Natural killer cell treated with Interleukin-12 subunit alpha and Interleukin-12 subunit beta and Interleukin-15 and Interleukin-18, amount 100 ng/mL, for 72 hours (primary cell): ENCODE measurements around the gene TMOD4. TPM values are rescaled to one million over a fixed set of nuclear protein-coding genes. Genes with fewer than 3 reads are reported as not detected.
A peak's percentile ranks its signal among the peaks of the same experiment; 100 is the strongest.

Source experiments
- ATAC-seq, 2 donors: fragments of 150-1000 bp; cut with Tn5 transposase in 1 of 2; sonication (Bioruptor Pico), chemical (Tn5 transposase) in 1 of 2; 2 replicates each; pipeline ENCODE4 v1.10.0; 2021
- DNase-seq: peaks from one replicate; pipeline ENCODE4 v3.0.0; 2022; ENCODE audit warnings: low spot score
- H3K27ac Mint-ChIP-seq, 2 donors: 1 replicate in 1 of 2; 2 replicates in 1 of 2; pipeline ENCODE4 v1.8.0; 2022; ENCODE audit warnings: mixed read lengths in 2 of 2, mild to moderate bottlenecking in 1 of 2, moderate library complexity in 1 of 2
- H3K27me3 Mint-ChIP-seq, 2 donors: 1 replicate in 1 of 2; 2 replicates in 1 of 2; pipeline ENCODE4 v1.8.0; 2022; ENCODE audit warnings: mixed read lengths in 2 of 2
- H3K36me3 Mint-ChIP-seq: one replicate; pipeline ENCODE4 v1.8.0; 2022; ENCODE audit warnings: mixed read lengths
- H3K4me1 Mint-ChIP-seq, 2 donors: 1 replicate in 1 of 2; 2 replicates in 1 of 2; pipeline ENCODE4 v1.8.0; 2022; ENCODE audit warnings: low read depth in 2 of 2, mixed read lengths in 2 of 2, mild to moderate bottlenecking in 1 of 2
- H3K4me3 Mint-ChIP-seq: one replicate; pipeline ENCODE4 v1.8.0; 2022; ENCODE audit warnings: mixed read lengths
- H3K9me3 Mint-ChIP-seq: 2 replicates; pipeline ENCODE4 v1.8.0; 2022; ENCODE audit warnings: mixed read lengths
- total RNA-seq, 2 donors: library from RNA; stranded (reverse); gene quantifications; one replicate each; pipeline ENCODE4 v1.2.3, GENCODE V29; 2022

TMOD4 gene
- total RNA-seq, 2 donors from 2014 or later, result 1.2 to 5.3 TPM

DNA sequence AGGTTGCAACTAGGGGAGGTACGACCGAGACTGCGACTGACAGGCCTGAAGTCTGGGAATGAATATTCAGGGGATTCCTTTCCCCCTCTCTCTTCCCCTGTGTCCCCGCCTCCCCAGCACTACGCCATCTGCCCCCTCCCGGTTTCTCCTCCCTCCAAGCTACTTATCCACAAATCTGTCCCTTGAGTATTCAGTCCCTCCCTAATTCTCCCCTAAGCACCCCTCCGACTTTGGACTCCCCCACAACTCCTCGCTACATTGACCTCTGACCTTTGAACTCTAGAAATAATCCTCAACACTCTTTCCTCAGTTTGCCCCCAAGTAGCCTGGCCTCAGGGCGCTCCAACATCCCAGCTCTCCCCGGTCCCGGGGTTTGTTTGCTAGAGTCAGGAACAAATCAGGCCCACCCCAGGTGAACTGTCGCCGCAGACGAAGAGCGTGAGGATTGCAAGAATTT, 10.5 kb downstream of the TMOD4 start:
- peak overlapping the region; percentile 94 for H3K4me3 Mint-ChIP-seq
- DNase-seq (no peak), ATAC-seq (no peak)
- H3K27ac Mint-ChIP-seq, result peak overlapping the region; percentile 85 to 92
- H3K27me3 Mint-ChIP-seq, result no peaks in the 10 kb centered on the region
- peaks cover 18% of the 10 kb centered on the region for H3K36me3 Mint-ChIP-seq
- H3K9me3 Mint-ChIP-seq, result no peaks in the 10 kb centered on the region
- H3K4me1 Mint-ChIP-seq, result peaks cover 38 to 42% of the 10 kb centered on the region in 2 donors

GRCh38 chr1:151164732-151165280, 11.0 kb downstream of the TMOD4 start:
- peak overlapping the region; percentile 94 for H3K4me3 Mint-ChIP-seq
- no peaks in the 10 kb centered on the region for H3K27me3 Mint-ChIP-seq
- no peaks in the 10 kb centered on the region for H3K9me3 Mint-ChIP-seq
- H3K27ac Mint-ChIP-seq, result peak overlapping the region; percentile 85 to 92
- H3K4me1 Mint-ChIP-seq, result peaks cover 39 to 43% of the 10 kb centered on the region in 2 donors
- peaks cover 18% of the 10 kb centered on the region for H3K36me3 Mint-ChIP-seq
- DNase-seq (no peak), ATAC-seq (no peak)

DNA sequence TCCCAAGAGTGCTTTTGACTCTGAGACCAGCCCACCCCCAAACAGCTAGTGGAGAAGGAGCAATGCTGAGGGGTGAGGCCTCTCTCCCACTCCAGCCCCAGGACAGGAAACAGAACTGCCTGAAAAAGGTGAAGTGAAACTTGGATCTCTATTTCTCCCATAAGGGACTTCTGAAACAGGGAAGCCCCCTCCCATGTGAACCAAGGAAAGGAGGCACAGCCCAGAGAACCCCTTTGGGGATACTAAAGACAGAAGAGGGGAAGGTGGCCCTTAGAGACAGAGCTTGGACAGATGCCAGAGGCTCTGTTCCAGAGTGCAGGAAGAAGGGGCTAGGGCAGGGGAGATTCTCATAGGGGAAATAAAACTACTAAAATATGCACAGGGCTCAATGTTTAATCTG, 16.4 kb downstream of the TMOD4 start:
- no peak for ATAC-seq
- peak overlapping the region; percentile 68 to 94 for H3K27ac Mint-ChIP-seq
- H3K4me3 Mint-ChIP-seq, result no peak overlapping the region
- H3K4me1 Mint-ChIP-seq, result peaks cover 51% of the 10 kb centered on the region in 2 donors
- H3K36me3 Mint-ChIP-seq, result no peaks in the 10 kb centered on the region
- DNase-seq, result no peak
- H3K27me3 Mint-ChIP-seq, result no peaks in the 10 kb centered on the region
- no peaks in the 10 kb centered on the region for H3K9me3 Mint-ChIP-seq

- Mint-ChIP-seq H3K27ac (peak overlapping the region; percentile 93 to 94), H3K4me3 (peak overlapping the region; percentile 99), H3K9me3 (no peaks in the 10 kb centered on the region), H3K27me3 (no peaks in the 10 kb centered on the region), H3K36me3 (no peaks in the 10 kb centered on the region), H3K4me1 (peaks cover 47 to 48% of the 10 kb centered on the region in 2 donors)
- no peak for ATAC-seq
- DNase-seq, result no peak
Measured at GRCh38 chr1:151158751-151159251, 17.0 kb downstream of the TMOD4 start.

GRCh38 chr1:151158326-151158725, 17.5 kb downstream of the TMOD4 start:
- no peak for DNase-seq
- no peaks in the 10 kb centered on the region for H3K9me3 Mint-ChIP-seq
- peak overlapping the region; percentile 99 for H3K4me3 Mint-ChIP-seq
- H3K36me3 Mint-ChIP-seq, result no peaks in the 10 kb centered on the region
- ATAC-seq, result no peak
- H3K27me3 Mint-ChIP-seq, result no peaks in the 10 kb centered on the region
- H3K4me1 Mint-ChIP-seq, result peaks cover 47 to 48% of the 10 kb centered on the region in 2 donors
- peak overlapping the region; percentile 93 to 94 for H3K27ac Mint-ChIP-seq

- no peaks in the 10 kb centered on the region for H3K27me3 Mint-ChIP-seq
- DNase-seq (peak; percentile 80), ATAC-seq (peak; percentile 68 to 80)
- H3K4me3 Mint-ChIP-seq, result peak overlapping the region; percentile 99
- H3K4me1 Mint-ChIP-seq, result peaks cover 41% of the 10 kb centered on the region in 2 donors
- H3K36me3 Mint-ChIP-seq, result no peaks in the 10 kb centered on the region
- no peaks in the 10 kb centered on the region for H3K9me3 Mint-ChIP-seq
- peak overlapping the region; percentile 93 to 94 for H3K27ac Mint-ChIP-seq
Measured at GRCh38 chr1:151157067-151157531, 18.7 kb downstream of the TMOD4 start.

DNA sequence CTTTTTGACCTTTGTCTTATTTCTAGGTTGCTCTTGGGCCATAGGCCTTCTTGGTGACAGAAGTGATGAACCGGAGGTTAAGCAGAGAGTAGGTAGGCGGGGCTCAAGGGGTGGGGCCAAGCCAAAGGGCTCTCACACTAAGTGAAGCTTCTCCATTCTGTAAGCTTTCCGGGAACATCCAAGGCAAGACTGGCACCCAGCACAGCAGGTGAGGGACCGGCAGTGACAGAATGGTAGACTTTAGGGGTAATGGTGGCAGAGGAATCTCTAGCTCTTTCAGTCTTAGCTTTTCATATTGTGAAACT, 19.3 kb downstream of the TMOD4 start, which contains the start of gene TNFAIP8L2:
Gene TNFAIP8L2, plus strand, starts transcription at position 135 of the 305 bp plus-strand sequence. CDS start 2,049 bp downstream, outside the sequence.
- ATAC-seq (peak; percentile 90 to 92), DNase-seq (peak; percentile 84)
- Mint-ChIP-seq H3K4me3 (peak within 1 kb of the TSS; percentile 99), H3K9me3 (no peaks in the 10 kb centered on the region), H3K27ac (peak within 1 kb of the TSS; percentile 93 to 94), H3K4me1 (peaks cover 37% of the 10 kb centered on the region in 2 donors), H3K27me3 (no peaks in the 10 kb centered on the region), H3K36me3 (no peaks in the 10 kb centered on the region)

DNA sequence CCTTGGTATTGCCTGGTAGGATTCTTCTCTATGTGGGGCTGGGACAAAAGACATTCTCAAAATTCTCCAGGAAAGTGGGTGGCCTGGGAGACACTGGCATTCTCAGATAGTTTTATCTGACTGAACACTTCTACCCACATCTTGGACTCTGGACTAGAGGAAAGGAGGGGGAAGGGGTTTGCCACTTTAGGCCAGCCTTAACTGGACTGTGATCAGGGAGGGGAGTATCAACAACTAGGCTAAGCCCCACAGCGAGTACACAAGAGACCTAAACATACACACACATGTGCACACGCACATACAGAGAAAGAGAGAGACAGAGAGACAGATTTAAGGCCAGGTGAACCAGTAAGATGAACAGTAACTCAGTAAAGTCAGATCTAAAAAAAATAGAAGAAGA, 28.1 kb downstream of the TMOD4 start:
- Mint-ChIP-seq H3K27ac (no peak overlapping the region), H3K27me3 (peaks cover 4 to 7% of the 10 kb centered on the region in 2 donors), H3K4me3 (peak overlapping the region; percentile 83), H3K36me3 (no peaks in the 10 kb centered on the region), H3K9me3 (no peaks in the 10 kb centered on the region), H3K4me1 (peaks cover 11 to 14% of the 10 kb centered on the region in 2 donors)
- DNase-seq (no peak), ATAC-seq (no peak)

GRCh38 chr1:151147132-151147503, 28.7 kb downstream of the TMOD4 start:
- Mint-ChIP-seq H3K27ac (peak overlapping the region in 1 of 2 donors; percentile 32), H3K27me3 (peaks cover 4 to 7% of the 10 kb centered on the region in 2 donors), H3K4me1 (peaks cover 11 to 14% of the 10 kb centered on the region in 2 donors), H3K4me3 (peak overlapping the region; percentile 83), H3K9me3 (no peaks in the 10 kb centered on the region), H3K36me3 (no peaks in the 10 kb centered on the region)
- no peak for DNase-seq
- ATAC-seq, result no peak

DNA sequence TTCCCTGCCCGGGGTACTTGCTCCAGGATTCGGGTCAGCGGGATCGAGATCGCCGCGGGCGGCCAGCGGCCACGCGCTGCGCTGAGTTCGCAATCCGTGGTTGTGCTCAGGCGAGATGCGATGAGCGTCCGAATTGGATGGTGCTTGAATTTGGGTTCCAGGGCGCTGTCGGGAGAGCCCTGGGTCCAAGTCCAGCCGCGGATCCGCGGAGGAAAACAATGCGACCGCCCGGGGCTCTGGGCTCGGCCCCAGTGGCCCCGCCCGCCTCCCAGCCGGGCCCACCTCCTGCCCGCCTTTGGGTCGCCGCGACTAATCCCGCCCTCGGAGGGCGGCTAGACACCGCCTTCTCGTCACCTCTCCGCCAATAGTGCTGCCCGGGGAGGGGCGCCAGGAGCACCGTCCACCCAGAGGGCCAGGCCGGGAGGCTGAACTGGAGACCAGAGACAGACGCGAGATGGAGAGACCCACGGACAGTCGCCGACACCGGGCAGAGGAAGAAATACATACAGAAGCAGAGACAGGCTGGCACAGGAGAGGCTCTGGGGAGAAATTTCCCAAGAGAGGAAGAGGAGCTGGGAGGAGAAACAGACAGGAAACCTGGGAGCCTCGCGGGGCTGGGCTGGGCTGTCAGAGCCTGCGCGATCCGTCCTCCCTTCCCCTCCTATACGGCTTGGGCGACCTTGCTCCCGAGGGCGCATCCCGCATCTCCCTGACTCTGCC, 29.2 kb downstream of the TMOD4 start, which contains the start of gene SEMA6C:
Gene SEMA6C, minus strand, starts transcription at position 220 of the 720 bp plus-strand sequence. CDS start 4,010 bp downstream, outside the sequence.
- Mint-ChIP-seq H3K9me3 (no peaks in the 10 kb centered on the region), H3K27ac (peak within 1 kb of the TSS in 1 of 2 donors; percentile 32), H3K27me3 (peaks cover 4 to 7% of the 10 kb centered on the region in 2 donors), H3K4me3 (peak within 1 kb of the TSS; percentile 83), H3K4me1 (peaks cover 11 to 14% of the 10 kb centered on the region in 2 donors), H3K36me3 (no peaks in the 10 kb centered on the region)
- DNase-seq (peak; percentile 93), ATAC-seq (peak; percentile 100)

DNA sequence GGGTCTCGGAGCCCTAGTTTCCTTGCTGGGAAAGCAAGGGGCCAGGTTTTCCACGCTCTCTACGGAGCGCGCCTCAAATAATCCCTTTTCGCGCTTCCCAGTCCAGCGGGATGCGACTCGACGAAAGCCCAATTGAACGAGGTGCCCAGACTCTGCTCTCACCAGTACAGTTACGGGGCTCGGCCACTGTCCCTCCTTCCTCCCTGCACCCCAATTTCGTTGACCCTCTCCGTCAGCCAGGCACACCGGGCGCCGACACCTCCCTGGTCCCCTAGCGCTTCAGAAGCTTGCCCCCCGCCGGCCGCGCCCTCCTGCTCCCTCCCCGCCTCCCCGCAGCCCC, 29.7 kb downstream of the TMOD4 start:
- Mint-ChIP-seq H3K27ac (no peak overlapping the region), H3K27me3 (peaks cover 4 to 7% of the 10 kb centered on the region in 2 donors), H3K9me3 (no peaks in the 10 kb centered on the region)

GRCh38 chr1:151145304-151146071, 30.3 kb downstream of the TMOD4 start:
- Mint-ChIP-seq H3K27me3 (peaks cover 4 to 7% of the 10 kb centered on the region in 2 donors), H3K4me1 (peaks cover 11 to 14% of the 10 kb centered on the region in 2 donors), H3K4me3 (peak overlapping the region; percentile 83), H3K9me3 (no peaks in the 10 kb centered on the region), H3K36me3 (no peaks in the 10 kb centered on the region), H3K27ac (no peak overlapping the region)
- no peak for DNase-seq
- no peak for ATAC-seq

More for the DNA sequence above, 29.7 kb downstream of the TMOD4 start:
- DNase-seq (no peak), ATAC-seq (peak in 1 of 2 donors; percentile 2)
- Mint-ChIP-seq H3K4me1 (peaks cover 11 to 14% of the 10 kb centered on the region in 2 donors), H3K4me3 (peak overlapping the region; percentile 83), H3K36me3 (no peaks in the 10 kb centered on the region)

GRCh38 chr1:151144474-151145303, 31.1 kb downstream of the TMOD4 start:
- no peaks in the 10 kb centered on the region for H3K36me3 Mint-ChIP-seq
- H3K4me1 Mint-ChIP-seq, result peaks cover 11 to 14% of the 10 kb centered on the region in 2 donors
- H3K27ac Mint-ChIP-seq, result no peak overlapping the region
- peak overlapping the region; percentile 41 for H3K4me3 Mint-ChIP-seq
- DNase-seq (no peak), ATAC-seq (no peak)
- no peaks in the 10 kb centered on the region for H3K9me3 Mint-ChIP-seq
- H3K27me3 Mint-ChIP-seq, result peaks cover 4 to 7% of the 10 kb centered on the region in 2 donors
